NCI-H460 (cell line): Measurements from ENCODE around the gene KRT15. TPM values are rescaled to one million over a fixed set of nuclear protein-coding genes. Genes with fewer than 3 reads are reported as not detected.
A peak's percentile ranks its signal among the peaks of the same experiment; 100 is the strongest.

Experiments used
- DNase-seq: peaks from one replicate; pipeline ENCODE4 v3.0.0-alpha.2; 2016; ENCODE audit warnings: low read depth; ENCODE audit errors: extremely low read depth
- total RNA-seq: library from RNA; depleted of rRNA; stranded (reverse); fragments of >200 nt; shearing (Covaris generic); gene quantifications from 2 replicates; pipeline ENCODE4 v1.2.3, GENCODE V29; 2014

The KRT15 gene
- total RNA-seq, 1 experiment from 2014 or later = 3.7 TPM

- DNase-seq = no peak
These were observed 8.7 kb upstream of the KRT15 start for GRCh38 chr17:41527063-41528023.

GRCh38 chr17:41524261-41524660, 5.6 kb upstream of the KRT15 start:
- DNase-seq = no peak

GRCh38 chr17:41523787-41524186, 5.1 kb upstream of the KRT15 start:
- peak; percentile 65 for DNase-seq

GRCh38 chr17:41523225-41523593, 4.5 kb upstream of the KRT15 start:
- no peak for DNase-seq

- no peak for DNase-seq
These were observed 3.9 kb upstream of the KRT15 start for GRCh38 chr17:41522301-41523224.

- peak; percentile 88 for DNase-seq
These were observed 3.0 kb upstream of the KRT15 start for GRCh38 chr17:41521574-41522261.

GRCh38 chr17:41520821-41521521, 2.3 kb upstream of the KRT15 start:
- DNase-seq = no peak

GRCh38 chr17:41519501-41520224, 973 bp upstream of the KRT15 start:
- no peak for DNase-seq

- no peak for DNase-seq
These were observed 659 bp downstream of the KRT15 start for GRCh38 chr17:41518031-41518430.

GRCh38 chr17:41516830-41517283, 1.8 kb downstream of the KRT15 start:
- DNase-seq = no peak

GRCh38 chr17:41516147-41516829, 2.4 kb downstream of the KRT15 start:
- no peak for DNase-seq

- no peak for DNase-seq
These were observed 5.5 kb downstream of the KRT15 start for GRCh38 chr17:41513168-41513547.

- DNase-seq = no peak
These were observed 6.0 kb downstream of the KRT15 start for GRCh38 chr17:41512546-41513167.

- no peak for DNase-seq
These were observed 7.0 kb downstream of the KRT15 start for GRCh38 chr17:41511716-41512115.

GRCh38 chr17:41511116-41511515, 7.6 kb downstream of the KRT15 start:
- no peak for DNase-seq

GRCh38 chr17:41510251-41511065, 8.2 kb downstream of the KRT15 start:
- DNase-seq = no peak

- DNase-seq = no peak
These were observed 11.3 kb downstream of the KRT15 start for GRCh38 chr17:41507315-41507880.
